ENCODE data around the gene ITSN1.
"Not testable (repeated sequence)": the region's sequence is repeated elsewhere in the genome, so short reads cannot be mapped to it uniquely, and the experiment has no call there.

ITSN1 gene

GRCh38 chr21:33865176-33865575 is 222.9 kb downstream of the ITSN1 start:
- no peak for DNase-seq (ENCODE audit: low read depth)
- H3K4me3 ChIP-seq (ENCODE audit: low read length) = no peak overlapping the region
- TF ChIP-seq, protein P1, sequence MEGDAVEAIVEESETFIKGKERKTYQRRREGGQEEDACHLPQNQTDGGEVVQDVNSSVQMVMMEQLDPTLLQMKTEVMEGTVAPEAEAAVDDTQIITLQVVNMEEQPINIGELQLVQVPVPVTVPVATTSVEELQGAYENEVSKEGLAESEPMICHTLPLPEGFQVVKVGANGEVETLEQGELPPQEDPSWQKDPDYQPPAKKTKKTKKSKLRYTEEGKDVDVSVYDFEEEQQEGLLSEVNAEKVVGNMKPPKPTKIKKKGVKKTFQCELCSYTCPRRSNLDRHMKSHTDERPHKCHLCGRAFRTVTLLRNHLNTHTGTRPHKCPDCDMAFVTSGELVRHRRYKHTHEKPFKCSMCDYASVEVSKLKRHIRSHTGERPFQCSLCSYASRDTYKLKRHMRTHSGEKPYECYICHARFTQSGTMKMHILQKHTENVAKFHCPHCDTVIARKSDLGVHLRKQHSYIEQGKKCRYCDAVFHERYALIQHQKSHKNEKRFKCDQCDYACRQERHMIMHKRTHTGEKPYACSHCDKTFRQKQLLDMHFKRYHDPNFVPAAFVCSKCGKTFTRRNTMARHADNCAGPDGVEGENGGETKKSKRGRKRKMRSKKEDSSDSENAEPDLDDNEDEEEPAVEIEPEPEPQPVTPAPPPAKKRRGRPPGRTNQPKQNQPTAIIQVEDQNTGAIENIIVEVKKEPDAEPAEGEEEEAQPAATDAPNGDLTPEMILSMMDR (conservative IDR thresholded peaks at IDR 0.05; ENCODE audit: low read depth, low read length) = no peak

DNA sequence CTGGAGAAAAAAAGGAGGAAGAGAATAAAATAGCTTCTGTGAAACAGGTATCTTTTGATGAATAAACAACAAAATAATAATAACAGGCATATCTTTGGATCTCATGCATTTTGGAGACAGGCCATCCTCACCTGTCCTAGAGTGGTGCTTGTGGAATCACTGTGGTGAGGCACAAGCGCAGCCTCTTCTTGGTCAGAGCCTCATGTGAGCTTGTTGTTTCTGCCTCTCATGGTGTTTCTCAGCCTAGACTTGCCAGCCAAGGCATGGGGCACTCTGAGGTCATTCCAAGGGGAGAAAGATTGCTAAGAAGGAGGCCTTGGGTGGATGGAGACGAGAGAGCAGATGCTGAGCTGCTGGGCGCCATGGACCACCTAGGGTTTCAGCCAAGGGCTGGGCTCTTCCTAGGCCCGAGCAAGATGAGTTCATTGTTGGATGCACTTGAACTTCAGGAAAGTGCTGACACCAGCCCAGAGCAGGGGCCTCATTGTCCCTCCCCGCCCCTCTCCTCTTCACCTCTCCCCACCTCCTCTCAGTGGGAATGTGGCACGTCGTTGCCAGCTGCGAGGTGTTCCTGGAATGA is 223.8 kb downstream of the ITSN1 start:
- TF ChIP-seq, protein P1 (conservative IDR thresholded peaks at IDR 0.05; ENCODE audit: low read depth, low read length) = no peak
- no peak overlapping the region for H3K4me3 ChIP-seq (ENCODE audit: low read length)
- no peak for DNase-seq (ENCODE audit: low read depth)

- H3K4me3 ChIP-seq (ENCODE audit: low read length) = no peak overlapping the region
- TF ChIP-seq, protein P1 (conservative IDR thresholded peaks at IDR 0.05; ENCODE audit: low read depth, low read length) = no peak
- no peak for DNase-seq (ENCODE audit: low read depth)
These were observed 224.5 kb downstream of the ITSN1 start for GRCh38 chr21:33866826-33867225.

- H3K4me3 ChIP-seq (ENCODE audit: low read length); DNase-seq (ENCODE audit: low read depth): not testable (repeated sequence)
These were observed 225.6 kb downstream of the ITSN1 start for GRCh38 chr21:33867868-33868267.

DNA sequence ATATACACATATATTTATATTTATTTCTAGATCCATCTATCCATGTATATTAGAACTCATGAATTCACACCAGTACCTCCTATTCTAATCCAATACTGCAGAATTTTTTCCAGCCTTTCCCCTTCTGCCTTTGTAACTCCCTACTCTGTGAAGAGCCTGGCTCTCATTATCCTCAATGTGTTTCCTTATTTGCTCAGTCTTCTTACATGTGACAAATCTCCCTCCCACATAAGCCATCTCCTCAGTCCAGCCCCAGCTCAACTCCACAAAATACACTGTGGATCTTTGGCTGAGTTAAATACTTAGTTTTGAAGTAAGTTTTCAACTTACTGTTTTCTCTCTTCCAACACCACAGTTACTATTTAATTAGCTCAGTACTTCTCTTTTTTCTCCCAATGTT is 227.6 kb downstream of the ITSN1 start:
- no peak for DNase-seq (ENCODE audit: low read depth)
- H3K4me3 ChIP-seq (ENCODE audit: low read length) = no peak overlapping the region
- TF ChIP-seq, protein P1 (conservative IDR thresholded peaks at IDR 0.05; ENCODE audit: low read depth, low read length) = no peak

DNA sequence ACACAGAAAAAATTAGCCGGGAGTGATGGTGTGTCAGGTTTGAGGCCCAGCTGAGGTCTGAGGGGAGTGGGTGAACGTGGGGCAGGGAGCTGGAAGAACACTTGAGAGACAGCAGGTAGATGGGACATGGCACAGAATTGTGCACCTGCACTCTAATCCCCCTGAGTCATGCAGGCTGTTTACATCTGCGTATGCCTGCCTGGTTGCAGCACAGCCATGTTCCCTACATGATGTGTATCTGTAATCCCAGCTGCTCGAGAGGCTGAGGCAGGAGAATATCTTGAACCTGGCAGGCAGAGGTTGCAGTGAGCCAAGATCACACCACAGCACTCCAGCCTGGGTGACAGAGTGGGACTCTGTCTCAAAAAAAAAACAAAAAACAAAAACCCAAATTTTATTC is 228.5 kb downstream of the ITSN1 start:
- no peak overlapping the region for H3K4me3 ChIP-seq (ENCODE audit: low read length)
- no peak for DNase-seq (ENCODE audit: low read depth)
- TF ChIP-seq, protein P1 (conservative IDR thresholded peaks at IDR 0.05; ENCODE audit: low read depth, low read length) = no peak

GRCh38 chr21:33871171-33871570 is 228.9 kb downstream of the ITSN1 start:
- no peak for DNase-seq (ENCODE audit: low read depth)
- H3K4me3 ChIP-seq (ENCODE audit: low read length) = no peak overlapping the region
- TF ChIP-seq, protein P1 (conservative IDR thresholded peaks at IDR 0.05; ENCODE audit: low read depth, low read length) = no peak

Data from retinal pigment epithelial cell (primary cell).